Liver (tissue), 9 donors: ENCODE measurements around the gene MYOD1. TPM values are rescaled to one million over a fixed set of nuclear protein-coding genes. Genes with fewer than 3 reads are reported as not detected.
A peak's percentile ranks its signal among the peaks of the same experiment; 100 is the strongest.

ENCODE experiments used
- DNase-seq: peaks from one replicate; pipeline ENCODE4 v3.0.0-alpha.2; 2017; ENCODE audit warnings: low spot score
- H3K27ac ChIP-seq, 2 donors: one replicate each; pipeline ENCODE4 v1.7.0; 2013; ENCODE audit warnings: inconsistent platforms in 2 of 2, low read length in 2 of 2, control low read depth in 1 of 2, low read depth in 1 of 2, mild to moderate bottlenecking in 1 of 2
- H3K27me3 ChIP-seq, 4 donors: one replicate each; pipeline versions ENCODE4 v1.6.1 to v1.7.0; 2013; ENCODE audit warnings: low read length in 3 of 4, inconsistent platforms in 1 of 4, mild to moderate bottlenecking in 1 of 4, moderate library complexity in 1 of 4; ENCODE audit not compliant: control insufficient read depth in 4 of 4, insufficient read depth in 4 of 4
- H3K36me3 ChIP-seq, 4 donors: one replicate each; pipeline versions ENCODE4 v1.6.1 to v1.7.0; 2013; ENCODE audit warnings: low read length in 3 of 4, mild to moderate bottlenecking in 3 of 4, low read depth in 1 of 4, moderate library complexity in 1 of 4; ENCODE audit not compliant: control insufficient read depth in 4 of 4, insufficient read depth in 3 of 4
- H3K4me1 ChIP-seq, 4 donors: one replicate each; pipeline versions ENCODE4 v1.6.1 to v1.7.0; 2013; ENCODE audit warnings: low read length in 3 of 4, mild to moderate bottlenecking in 3 of 4, moderate library complexity in 1 of 4; ENCODE audit not compliant: control insufficient read depth in 4 of 4, insufficient read depth in 4 of 4
- H3K4me3 ChIP-seq, 3 donors: one replicate each; pipeline versions ENCODE4 v1.6.1 to v1.7.0; 2013; ENCODE audit warnings: low read length in 3 of 3, control low read depth in 1 of 3, low read depth in 1 of 3, mild to moderate bottlenecking in 1 of 3
- H3K9ac ChIP-seq, 2 donors: one replicate each; pipeline ENCODE4 v1.7.0; 2013; ENCODE audit warnings: low read length in 2 of 2, mild to moderate bottlenecking in 2 of 2, moderate library complexity in 2 of 2, control low read depth in 1 of 2, low read depth in 1 of 2
- H3K9me3 ChIP-seq, 4 donors: one replicate each; pipeline versions ENCODE4 v1.6.1 to v1.7.0; 2013; ENCODE audit warnings: low read length in 3 of 4; ENCODE audit not compliant: control insufficient read depth in 4 of 4
- ATF3 ChIP-seq: IDR thresholded peaks from 2 replicates; pipeline ENCODE4 v1.6.1; 2016; ENCODE audit warnings: antibody characterized with exemption
- CTCF ChIP-seq: fragments of 150-350 bp; IDR thresholded peaks from 2 replicates; pipeline ENCODE4 v1.5.1; 2017; ENCODE audit warnings: improper control_type of control experiment, low read depth, low read length; ENCODE audit not compliant: missing input control
- EGR1 ChIP-seq, 2 donors: IDR thresholded peaks; 2 replicates each; pipeline ENCODE4 v1.6.1; 2016 to 2018; ENCODE audit warnings: antibody characterized with exemption in 2 of 2, low read depth in 2 of 2
- FOXA2 ChIP-seq: IDR thresholded peaks from 2 replicates; pipeline ENCODE4 v1.6.1; 2016; ENCODE audit warnings: antibody characterized with exemption
- JUND ChIP-seq, 2 donors: IDR thresholded peaks; 2 replicates each; pipeline ENCODE4 v1.6.1; 2016; ENCODE audit warnings: antibody characterized with exemption in 2 of 2
- MAX ChIP-seq: IDR thresholded peaks from 2 replicates; pipeline ENCODE4 v1.6.1; 2016; ENCODE audit warnings: antibody characterized with exemption
- RAD21 ChIP-seq, 2 donors: IDR thresholded peaks; 2 replicates each; pipeline ENCODE4 v1.6.1; 2016; ENCODE audit warnings: antibody characterized with exemption in 2 of 2, mild to moderate bottlenecking in 2 of 2
- RXRA ChIP-seq, 2 donors: IDR thresholded peaks; 2 replicates each; pipeline ENCODE4 v1.6.1; 2017 to 2018; ENCODE audit warnings: antibody characterized with exemption in 2 of 2, mild to moderate bottlenecking in 1 of 2
- YY1 ChIP-seq: IDR thresholded peaks from 2 replicates; pipeline ENCODE4 v1.6.1; 2016; ENCODE audit warnings: antibody characterized with exemption, mild to moderate bottlenecking
- ZBTB33 ChIP-seq: IDR thresholded peaks from 2 replicates; pipeline ENCODE4 v1.6.1; 2016; ENCODE audit warnings: antibody characterized with exemption
- WGBS: extraction: QIAGEN DNeasy Blood & Tissue Kit; methylation state at CpG from one replicate; pipeline ENCODE4 v1.1.7; 2013; 5-methylcytosine and 5-hydroxymethylcytosine counted together
- polyA plus RNA-seq, 2 donors: library from polyadenylated mRNA; stranded (reverse) in 1 of 2; unstranded in 1 of 2; fragments of 200-250 nt in 1 of 2; fragments of >200 nt in 1 of 2; fragmentation: Nextera tagmentation in 1 of 2; extraction: Ambion mirVana in 1 of 2; gene quantifications; one replicate each; pipeline versions ENCODE4 v1.2.1 to v1.2.3, GENCODE V29; 2013 to 2015
- total RNA-seq, 2 donors: library from RNA; depleted of rRNA; stranded (reverse); fragments of >200 nt; gene quantifications; one replicate each; pipeline ENCODE4 v1.2.3, GENCODE V29; 2014
- donor health status: healthy.
- donor health status: healthy.
- donor health status: healthy.
- donor health status: healthy.
- donor health status: healthy.

Gene MYOD1
- total and polyA plus RNA-seq, 4 donors = not detected

GRCh38 chr11:17770917-17771316 lies 51.5 kb downstream of the MYOD1 start:
- DNase-seq = no peak

GRCh38 chr11:17771415-17771814 lies 52.0 kb downstream of the MYOD1 start:
- Histone ChIP-seq H3K4me1 (peaks cover 3 to 15% (median 13%) of the 10 kb centered on the region in 4 donors), H3K27me3 (no peaks in the 10 kb centered on the region), H3K27ac (no peak overlapping the region), H3K9me3 (no peaks in the 10 kb centered on the region), H3K4me3 (no peak overlapping the region), H3K9ac (no peak overlapping the region), H3K36me3 (no peaks in the 10 kb centered on the region)
- WGBS = 95% methylated on average over 17 of the region's 17 CpGs
- DNase-seq = no peak
- TF ChIP-seq RAD21 (IDR thresholded peaks at IDR 0.05) = no peak
- TF ChIP-seq JUND (IDR thresholded peaks at IDR 0.05) = no peak
- TF ChIP-seq ATF3 = no peak
- no peak for TF ChIP-seq CTCF
- no peak for TF ChIP-seq YY1
- TF ChIP-seq FOXA2 = no peak
- no peak for TF ChIP-seq MAX
- no peak for TF ChIP-seq ZBTB33
- TF ChIP-seq EGR1 (IDR thresholded peaks at IDR 0.05; ENCODE audit: low read depth in 2 of 2) = no peak
- TF ChIP-seq RXRA (IDR thresholded peaks at IDR 0.05) = no peak

More at GRCh38 chr11:17770917-17771316, 51.5 kb downstream of the MYOD1 start:
- H3K9me3 ChIP-seq = no peaks in the 10 kb centered on the region
- no peak overlapping the region for H3K27ac ChIP-seq
- peaks cover 3 to 15% (median 13%) of the 10 kb centered on the region in 4 donors for H3K4me1 ChIP-seq
- H3K9ac ChIP-seq = no peak overlapping the region
- no peak overlapping the region for H3K4me3 ChIP-seq
- H3K27me3 ChIP-seq = no peaks in the 10 kb centered on the region
- no peaks in the 10 kb centered on the region for H3K36me3 ChIP-seq
- TF ChIP-seq YY1 = no peak
- TF ChIP-seq RAD21 (IDR thresholded peaks at IDR 0.05) = peak in 1 of 2 donors; percentile 38

Other genes with a start within 250 kb of the MYOD1 start
- under 1 TPM in 1 of 2 donors, not detected in 1; 0.25 TPM for gene ABCC8, start 242.7 kb upstream of the MYOD1 start, total RNA-seq
- under 1 TPM in 1 of 2 donors, not detected in 1; 0.16 TPM for gene ABCC8, start 242.7 kb upstream of the MYOD1 start, polyA plus RNA-seq
- gene USH1C, start 175.2 kb upstream of the MYOD1 start, total RNA-seq = 1 to 10 TPM in 1 of 2 donors, under 1 TPM in 1; 0.09 to 1.2 TPM
- gene USH1C, start 175.2 kb upstream of the MYOD1 start, polyA plus RNA-seq = 1 to 10 TPM in 1 of 2 donors, under 1 TPM in 1; 0.33 to 1.3 TPM
- not detected for gene OTOG, start 172.3 kb upstream of the MYOD1 start, total RNA-seq
- gene OTOG, start 172.3 kb upstream of the MYOD1 start, polyA plus RNA-seq = not detected
- not detected for gene KCNC1, start 15.2 kb downstream of the MYOD1 start, total RNA-seq
- under 1 TPM in 1 of 2 donors, not detected in 1; 0.54 TPM for gene KCNC1, start 15.2 kb downstream of the MYOD1 start, polyA plus RNA-seq